Measurements from ENCODE around the gene RPS6KA2.
A peak's percentile ranks its signal among the peaks of the same experiment; 100 is the strongest.

The RPS6KA2 gene

DNA sequence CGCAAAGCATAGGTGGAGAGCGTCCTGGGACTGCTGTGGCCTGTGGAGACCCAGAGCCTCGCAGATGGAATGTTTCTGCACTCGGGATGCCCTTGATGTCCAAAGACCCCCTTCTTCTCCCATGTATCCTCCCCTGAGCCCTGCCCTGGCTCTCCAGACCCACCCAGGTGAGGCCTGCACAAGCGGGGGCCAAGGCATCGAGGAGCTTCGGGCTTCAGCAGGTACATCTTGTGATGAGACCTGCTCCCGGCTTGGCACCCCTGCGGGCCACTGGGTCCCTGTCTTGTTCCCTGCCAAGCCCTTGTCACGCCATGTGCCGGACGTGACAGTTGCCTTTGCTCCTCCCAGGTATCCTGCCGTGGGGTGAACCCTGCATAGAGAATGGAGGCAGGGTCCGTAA is 125.8 kb downstream of the RPS6KA2 start:
- DNase-seq (ENCODE audit: low spot score), result no peak

DNA sequence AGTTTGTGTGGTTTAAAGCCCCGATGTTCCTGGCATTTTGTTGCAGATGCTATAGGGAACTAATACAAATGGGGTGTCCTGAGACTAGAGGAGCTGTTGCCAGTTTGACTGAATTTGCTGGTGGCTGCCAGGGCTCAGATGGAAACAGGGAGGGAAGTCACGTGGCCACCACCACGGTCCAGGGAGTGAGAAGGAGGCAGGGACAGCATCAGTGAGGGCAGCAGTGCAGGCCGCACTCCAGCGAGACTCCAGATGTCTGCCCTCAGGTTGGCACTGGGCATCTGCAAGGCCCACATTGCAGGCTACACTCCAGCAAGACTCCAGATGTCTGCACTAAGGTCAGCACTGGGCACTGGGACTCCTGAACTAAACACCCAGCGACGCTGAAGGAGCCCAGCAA is 126.8 kb downstream of the RPS6KA2 start:
- peak; percentile 83 for DNase-seq (ENCODE audit: low spot score)

DNA sequence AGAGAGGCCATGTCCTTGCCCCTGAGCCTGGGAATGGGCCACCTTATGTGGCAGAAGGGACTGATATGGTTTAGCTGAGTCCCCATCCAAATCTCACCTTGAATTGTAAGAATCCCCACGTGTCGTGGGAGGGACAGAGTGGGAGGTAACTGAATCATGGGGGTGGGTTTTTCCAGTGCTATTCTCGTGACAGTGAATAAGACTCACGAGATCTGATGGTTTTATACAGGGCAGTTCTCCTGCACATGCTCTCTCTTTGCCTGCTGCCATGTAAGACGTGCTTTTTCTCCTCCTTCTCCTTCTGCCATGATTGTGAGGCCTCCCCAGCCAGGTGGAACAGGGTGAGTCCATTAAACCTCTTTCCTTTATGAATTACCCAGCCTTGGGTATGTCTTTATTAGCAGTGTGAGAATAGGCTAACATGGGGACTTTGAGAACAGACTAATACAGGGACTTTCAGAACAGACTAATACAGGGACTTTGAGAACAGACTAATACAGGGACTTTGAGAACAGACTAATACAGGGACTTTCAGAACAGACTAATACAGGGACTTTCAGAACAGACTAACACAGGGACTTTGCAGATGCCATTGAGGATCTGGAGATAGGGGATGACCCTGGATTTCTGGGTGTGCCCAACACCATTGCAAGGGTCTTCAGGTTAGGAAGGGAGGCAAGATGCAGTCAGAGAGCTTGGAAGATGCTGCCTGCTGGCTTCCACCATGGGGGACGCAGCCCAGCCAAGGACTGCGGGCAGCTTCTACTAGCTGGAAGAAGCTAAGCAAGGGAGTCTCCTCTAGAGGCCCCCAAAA is 127.5 kb downstream of the RPS6KA2 start:
- no peak for DNase-seq (ENCODE audit: low spot score)

DNA sequence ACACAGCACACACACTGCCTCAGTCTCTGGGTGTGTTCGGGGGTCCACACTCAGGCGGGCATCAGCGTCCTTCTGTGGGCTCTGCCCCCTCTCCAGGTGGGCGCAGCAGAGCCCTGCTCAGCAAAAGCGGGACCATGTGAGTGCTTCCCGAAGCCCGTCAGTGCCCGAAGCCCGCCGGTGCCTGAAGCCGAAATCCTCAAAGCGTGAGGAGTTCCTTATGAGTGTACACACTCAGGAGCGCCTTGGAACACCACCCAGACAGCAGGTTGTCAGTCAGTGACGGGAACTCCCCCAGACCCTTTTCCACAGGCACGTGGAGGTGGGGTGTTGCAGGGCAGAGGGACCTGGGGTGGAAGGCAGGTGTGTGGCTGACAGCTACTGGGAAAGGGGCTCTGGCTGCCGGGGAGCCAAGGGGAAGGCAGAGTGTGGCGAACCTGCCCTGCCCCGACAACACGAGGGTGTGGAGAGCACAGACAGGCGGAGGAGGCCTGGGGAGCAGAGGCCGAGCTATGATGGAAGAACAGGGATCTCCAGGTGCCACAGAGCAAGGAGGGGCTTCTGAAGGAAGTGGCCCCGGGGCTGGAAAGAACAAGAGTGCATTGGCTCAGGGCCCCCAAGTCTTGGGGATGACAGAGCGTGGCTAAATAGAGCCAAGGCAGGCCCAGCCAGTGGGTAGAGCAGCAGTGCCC is 128.2 kb downstream of the RPS6KA2 start:
- DNase-seq (ENCODE audit: low spot score), result no peak

DNA sequence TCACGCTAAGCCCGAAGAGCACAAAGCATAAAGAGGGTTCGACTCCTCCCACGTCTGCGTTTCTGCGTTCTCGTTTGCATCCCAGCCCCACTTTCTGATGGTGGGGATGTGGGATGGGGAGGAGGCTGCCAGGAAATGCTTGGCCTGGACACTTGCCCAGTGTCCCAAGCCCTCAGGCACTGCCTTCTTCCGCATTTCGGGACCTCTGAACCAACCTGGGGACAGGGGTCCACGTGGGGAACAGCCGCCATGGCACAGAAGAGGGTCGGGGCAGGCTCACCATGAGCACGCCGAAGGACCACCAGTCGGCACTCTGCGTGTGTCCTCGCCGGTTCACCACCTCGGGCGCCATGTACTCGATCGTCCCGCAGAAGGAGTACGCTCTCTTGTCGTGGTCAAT is 128.8 kb downstream of the RPS6KA2 start:
- no peak for DNase-seq (ENCODE audit: low spot score)

DNA sequence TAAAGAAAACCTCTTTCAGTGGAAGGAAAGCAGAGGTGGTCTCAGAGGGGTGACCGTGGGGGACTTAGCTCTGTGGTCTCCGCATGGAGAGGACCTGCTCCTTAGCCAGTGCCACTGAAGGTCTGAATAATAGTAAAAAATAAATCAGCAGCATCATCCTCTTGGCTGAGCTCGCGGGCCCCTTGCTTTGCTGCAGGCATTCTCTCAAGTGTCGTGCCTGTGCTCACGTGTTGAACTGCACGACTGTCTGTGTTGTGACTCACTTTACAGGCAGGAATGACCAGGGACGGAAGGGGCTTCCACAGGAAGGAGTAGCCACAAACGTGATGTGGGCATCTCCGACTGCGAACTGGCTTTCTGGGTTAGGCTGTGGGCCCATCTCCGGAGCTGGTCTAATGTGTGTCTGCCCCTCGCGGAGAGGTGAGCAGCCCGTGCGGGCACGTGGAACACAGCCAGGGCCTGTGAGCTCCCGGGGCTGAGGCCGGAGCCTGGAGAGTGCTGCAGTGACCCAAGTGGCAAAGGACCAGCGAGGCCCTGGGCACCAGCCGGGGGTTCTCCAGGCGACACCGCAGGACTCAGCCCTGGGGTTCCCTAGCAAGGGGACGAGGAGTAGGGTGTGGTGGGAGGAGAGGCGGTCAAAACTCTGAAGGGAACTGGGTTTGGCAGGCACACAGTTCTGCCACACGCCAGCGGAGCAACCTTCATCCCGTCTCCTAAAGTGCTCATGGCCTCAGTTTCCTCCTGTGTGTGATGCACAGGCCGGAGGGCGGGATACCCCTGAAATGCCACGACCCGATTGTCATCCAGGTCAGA is 129.8 kb downstream of the RPS6KA2 start:
- no peak for DNase-seq (ENCODE audit: low spot score)

DNA sequence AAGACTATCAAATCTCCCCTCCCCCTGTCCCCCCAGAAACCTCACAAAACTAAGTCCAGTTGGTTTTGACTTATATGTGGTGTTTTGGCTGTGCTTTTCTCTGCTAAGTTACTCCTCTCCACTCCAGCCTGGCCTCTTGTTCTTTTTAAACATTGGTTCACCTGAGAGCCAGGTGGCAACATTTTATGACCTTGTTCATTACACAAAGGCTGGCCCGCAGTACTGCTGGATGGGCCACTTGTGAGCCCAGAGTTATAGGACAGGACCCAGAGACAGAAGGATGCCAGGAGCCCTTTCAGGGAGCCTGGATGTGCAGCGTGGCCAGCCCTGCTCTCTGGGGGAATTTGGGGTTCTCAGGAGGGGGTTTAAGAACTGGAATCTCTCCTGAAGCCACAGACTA is 130.6 kb downstream of the RPS6KA2 start:
- DNase-seq (ENCODE audit: low spot score), result no peak

DNA sequence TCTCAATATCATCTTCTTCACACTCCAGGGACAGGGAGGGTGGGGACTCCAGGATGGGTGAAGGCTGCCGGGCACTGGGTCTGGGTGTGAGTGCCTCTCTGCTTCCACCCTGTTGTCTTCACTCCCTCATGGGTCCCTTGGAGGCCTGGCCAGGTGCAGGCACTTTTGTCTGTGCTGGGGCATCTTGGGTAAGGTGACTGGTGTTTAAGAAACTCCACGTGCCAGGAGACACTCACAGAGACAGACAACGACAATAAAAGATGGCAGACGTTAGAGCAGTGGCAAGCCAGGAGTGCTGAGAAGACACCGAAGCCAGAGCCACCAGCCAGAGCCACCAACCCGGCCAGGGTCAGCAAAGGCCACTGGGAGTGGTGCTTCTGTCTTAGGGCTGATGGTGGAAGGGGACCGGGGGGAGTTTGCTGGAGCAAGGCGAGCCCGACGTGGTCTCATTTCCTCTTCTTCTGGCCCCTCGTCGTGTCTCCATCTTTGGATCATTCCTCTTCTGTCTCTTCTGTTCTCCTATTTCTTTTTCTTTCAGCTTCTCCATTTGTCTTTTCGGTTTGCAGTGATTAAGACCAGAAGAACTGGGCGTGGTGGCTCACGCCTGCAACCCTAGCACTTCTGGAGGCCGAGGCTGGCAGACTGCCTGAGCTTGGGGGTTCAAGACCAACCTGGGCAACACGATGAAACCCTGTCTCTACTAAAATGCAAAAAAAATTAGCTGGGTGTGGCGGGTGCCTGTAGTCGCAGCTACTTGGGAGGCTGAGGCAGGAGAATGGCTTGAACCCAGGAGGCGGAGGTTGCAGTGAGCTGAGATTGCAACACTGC is 131.3 kb downstream of the RPS6KA2 start:
- no peak for DNase-seq (ENCODE audit: low spot score)

DNA sequence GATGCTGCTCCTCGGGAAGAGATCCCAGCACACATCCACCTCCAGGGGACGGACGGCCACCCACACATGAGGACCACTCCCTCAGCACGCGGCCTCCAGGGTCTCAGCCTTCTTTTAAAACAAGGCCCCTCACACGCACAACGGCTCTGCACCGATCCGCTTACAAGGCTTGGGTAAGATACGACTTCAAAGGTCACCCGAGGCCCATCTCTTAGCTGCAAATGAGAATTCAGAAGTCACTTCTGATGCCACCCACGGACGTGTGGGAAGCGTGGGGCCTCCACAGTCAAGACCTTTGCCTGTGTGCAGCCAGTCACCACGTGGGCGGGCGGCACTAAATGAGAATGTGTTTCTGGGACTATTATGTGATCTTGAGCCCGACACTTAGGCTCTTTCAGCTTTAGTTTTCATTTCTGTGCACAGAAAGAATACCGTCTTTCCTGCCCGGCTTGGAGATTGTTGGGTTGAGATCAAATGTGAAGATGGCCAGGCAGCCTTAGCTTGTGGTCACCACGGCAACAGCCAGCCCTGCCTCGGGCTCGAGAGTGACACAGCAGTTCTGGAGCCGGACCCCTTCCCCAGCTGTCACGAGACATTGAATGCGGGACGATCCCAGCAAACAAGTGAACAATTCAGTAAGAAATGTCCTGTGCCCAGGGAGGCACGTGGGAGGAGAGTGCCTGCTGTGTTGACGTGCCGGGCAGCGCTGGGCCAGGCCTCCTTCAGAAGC is 132.1 kb downstream of the RPS6KA2 start:
- peak; percentile 78 for DNase-seq (ENCODE audit: low spot score)

DNA sequence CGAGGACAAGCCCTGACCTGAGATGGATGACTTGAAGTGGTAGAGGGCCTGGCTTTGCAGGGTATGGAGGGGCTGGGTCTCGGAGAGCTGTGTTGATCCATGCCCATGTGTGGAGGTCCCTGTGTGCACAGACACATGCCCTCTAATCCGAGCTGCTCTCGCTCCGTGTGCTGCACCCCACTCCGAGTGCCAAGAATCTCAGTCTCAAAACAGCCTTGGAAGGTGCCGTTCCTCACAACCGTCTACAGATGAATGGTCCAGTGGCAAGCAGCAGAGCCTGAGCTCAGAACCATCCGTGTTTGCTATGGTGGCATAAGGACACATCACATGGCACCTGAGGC is 133.0 kb downstream of the RPS6KA2 start:
- DNase-seq (ENCODE audit: low spot score), result no peak

DNA sequence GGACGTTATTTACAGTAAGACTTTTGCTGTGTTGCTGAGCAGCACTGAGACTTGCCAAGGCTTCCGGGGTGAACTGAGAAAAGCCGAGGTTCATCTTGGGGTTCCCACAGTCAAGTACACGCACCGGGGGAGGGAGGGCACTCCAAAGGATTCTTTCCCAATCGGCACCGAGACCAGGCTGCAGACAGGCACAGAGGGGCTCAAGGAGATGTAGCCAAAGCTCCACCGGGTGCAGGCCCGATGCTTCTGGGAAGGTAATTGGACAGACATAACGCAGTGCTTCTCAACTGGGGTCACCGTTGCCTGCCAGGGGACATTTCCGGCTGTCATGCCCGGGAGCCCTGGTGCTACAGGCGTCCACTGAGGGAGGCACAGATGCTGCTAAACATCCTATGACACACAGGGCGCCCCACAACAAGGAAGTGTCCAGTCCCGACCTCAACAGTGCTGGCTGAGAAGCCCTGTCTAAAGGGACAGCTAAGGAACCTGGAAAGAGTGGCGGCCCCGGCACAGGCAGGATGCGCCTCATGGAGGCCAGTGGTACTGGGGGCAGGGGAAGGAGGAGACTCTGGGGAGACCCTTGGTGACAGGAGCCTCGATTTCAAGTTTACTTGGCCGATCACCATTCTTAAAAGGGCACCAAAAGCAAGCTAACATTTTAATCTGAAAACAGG is 133.5 kb downstream of the RPS6KA2 start:
- DNase-seq (ENCODE audit: low spot score), result no peak

DNA sequence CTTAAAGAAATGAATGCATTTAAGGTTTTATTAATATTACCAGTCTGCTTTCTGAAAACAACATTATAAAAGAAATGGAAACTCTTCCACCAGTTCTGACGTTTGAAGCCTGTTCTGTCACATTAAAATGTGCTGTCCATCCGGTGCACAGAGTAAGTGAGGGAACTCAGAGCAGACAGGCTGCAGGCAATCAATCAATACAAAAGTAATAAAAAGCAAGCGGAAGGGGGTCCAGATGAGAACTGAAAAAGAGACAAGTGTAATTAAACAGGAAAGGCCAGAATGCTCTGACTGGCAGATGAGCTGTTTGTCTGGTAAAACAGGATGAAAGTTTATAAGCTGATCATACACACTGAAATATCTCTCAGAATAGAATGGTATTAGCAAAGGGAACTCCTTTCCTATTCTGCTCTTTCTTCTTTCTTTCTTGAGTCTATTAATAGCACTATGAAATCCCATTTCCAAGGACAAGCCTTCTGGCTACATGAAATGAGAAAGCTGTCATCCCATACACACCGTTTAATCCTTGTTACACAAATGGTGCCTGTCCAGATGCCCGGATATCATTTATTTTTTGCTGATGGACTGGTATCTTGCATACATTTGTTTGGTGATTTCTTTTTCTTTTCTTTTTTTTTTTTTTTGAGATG is 134.8 kb downstream of the RPS6KA2 start:
- no peak for DNase-seq (ENCODE audit: low spot score)

DNA sequence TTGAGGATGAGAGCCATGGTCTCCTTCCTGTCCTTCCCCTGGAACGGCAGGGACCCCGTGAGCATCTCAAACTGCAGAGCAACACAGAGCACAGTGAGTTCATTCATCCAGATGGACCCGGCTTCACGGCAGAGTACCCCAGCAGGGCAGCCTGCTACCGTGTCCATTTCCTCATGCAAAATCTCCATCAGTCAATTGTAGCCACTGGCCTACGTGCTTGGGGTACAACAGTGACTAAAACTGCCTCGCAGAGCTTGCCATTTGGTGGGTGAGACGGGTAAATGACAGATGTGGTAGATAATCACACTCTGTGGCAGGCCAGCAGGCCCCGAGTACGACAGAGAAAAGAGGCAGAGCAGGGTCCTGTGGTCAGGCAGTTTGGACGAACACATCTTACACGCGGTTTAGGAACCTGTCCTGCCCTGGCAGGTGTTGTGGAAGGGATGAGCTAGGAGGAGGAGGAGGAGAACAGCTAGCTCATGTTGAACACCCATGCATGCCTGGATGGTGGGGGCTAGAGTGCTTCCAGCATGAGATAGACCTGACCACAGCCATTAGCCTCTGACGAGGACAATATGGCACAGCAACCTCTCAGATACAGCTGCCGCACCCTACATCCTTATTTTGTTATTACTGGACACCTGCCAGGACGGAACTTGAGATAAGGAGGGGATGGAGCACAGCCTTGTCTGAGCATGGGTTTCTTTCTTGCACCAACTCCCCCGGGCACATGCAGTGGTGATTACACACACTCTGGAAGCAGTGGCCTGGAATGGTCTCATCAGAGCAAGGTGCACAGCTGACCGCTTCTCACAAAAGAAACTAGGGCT is 136.2 kb downstream of the RPS6KA2 start:
- no peak for DNase-seq (ENCODE audit: low spot score)

DNA sequence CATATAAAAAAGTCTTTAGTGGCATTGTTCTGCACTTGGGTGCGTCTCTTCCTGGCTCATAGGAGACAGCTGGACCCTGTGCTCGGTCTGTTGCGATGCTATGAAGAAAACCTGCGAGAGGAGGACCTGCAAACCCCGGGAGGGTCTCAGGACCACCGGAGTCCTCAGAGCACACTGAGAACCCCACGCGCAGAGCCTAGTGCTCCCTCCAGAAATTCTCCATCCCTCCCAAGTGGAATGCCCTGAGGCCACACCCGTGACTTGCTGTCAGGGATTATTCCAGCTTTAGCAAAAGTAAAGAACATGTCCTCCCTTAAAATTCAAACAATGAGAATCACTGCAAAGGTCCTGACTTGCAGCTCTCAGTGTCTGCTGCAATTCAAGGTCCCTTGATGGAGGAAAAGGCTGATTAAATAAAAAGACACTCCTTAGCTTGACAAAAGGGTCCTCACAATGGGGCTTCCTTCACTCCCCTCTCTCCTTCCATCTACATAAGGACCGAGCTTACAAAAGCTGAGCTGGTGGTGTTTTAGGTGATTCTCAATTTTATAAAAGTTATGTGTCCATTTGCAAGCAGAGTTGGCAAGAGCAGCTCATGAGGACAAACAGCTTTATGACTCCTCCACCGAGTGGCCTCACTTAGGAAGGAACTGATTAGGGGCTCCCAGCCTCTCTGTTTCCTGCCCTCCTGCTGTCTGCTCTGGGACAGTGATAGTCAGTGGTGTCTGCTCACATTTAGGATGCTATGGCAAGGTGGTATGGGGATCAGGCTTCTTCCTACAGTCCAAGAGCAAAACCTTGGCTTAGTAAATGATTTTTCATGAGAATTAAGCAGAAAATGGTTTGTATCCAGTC is 137.5 kb downstream of the RPS6KA2 start:
- DNase-seq (ENCODE audit: low spot score), result no peak

DNA sequence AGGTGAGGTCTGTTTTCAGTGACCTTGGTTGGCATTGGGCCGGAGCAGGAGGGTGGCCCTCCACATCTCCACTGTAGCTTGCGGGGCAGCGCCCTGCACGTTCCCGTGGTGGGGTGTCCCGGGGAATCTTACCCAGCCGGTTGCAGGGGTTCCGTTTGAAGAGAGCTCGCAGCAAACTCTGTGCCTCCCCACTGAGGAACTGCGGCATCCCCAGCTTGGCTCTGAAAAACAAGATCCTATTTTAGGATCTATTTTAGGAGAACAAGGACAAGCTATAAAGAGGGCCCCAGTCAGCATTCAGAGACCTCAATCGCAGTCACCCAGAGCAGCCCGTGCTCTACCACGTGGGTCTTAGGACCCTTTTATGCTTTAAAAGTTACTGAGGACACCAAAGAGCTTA is 138.3 kb downstream of the RPS6KA2 start:
- peak; percentile 22 for DNase-seq (ENCODE audit: low spot score)

DNA sequence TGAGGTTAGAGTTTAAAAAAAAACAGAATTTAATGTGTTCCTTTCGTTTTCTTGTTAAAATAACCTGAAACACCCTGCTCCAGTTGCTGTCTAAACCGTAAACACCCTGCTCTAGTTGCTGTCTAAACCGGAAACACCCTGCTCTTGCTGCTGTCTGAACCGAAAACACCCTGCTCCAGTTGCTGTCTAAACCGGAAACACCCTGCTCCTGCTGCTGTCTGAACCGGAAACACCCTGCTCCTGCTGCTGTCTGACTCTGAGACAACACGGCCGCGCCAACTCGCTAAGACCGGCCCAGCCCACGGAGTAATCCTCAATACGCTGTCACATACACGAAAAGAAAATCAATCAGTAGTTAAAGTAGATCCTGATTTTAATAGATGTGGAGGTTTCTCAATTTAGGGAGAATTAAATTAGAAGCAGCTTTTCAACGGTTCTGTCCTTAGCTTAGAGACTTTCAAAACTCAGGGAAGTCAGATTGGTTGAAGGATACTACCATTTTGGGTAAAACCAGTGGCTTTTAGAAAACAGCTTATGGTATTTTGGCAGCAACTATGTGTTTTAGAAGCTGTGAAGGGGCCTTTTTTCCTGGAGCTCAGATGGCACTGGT is 138.9 kb downstream of the RPS6KA2 start:
- peak; percentile 61 for DNase-seq (ENCODE audit: low spot score)

DNA sequence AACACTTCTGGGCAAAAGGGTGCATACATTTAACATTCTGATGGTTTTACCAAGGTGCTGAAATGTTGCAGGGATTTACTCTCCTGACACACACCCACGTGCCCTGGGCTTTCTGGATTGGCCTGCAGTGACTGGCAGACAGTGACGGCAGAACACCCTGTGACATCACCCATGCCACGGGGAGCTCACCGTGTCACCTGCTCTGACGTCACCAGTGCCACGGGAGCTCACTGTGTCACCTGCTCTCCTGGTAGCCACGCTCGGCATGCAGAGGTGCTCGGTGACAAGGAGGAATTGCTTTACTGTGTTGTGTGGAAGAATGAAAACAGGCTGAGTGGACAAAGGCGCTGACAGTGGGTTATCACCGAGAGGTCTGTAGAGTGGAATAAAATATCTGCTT is 139.9 kb downstream of the RPS6KA2 start:
- DNase-seq (ENCODE audit: low spot score), result no peak

DNA sequence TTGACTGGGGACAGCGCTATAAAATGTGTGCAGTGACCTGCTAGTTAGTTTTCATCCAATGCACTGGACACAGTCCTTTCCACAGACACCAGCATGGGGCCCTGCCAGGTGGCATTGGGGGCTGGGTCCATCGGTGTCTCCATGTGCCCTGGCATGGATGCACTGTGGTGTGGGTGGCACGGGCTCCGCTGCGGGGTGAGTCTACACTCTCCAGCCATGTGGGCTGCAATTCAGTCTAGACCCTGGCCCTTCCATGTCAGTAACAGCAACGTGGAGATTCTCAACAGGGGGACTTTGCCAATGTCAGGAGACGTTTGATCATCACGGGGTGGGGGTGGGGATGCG is 140.5 kb downstream of the RPS6KA2 start:
- no peak for DNase-seq (ENCODE audit: low spot score)
